Activated CD4-positive, alpha-beta T cell treated with anti-CD3 and anti-CD28 coated beads for 4 hours (primary cell): ENCODE data around the gene CYP4V2.
"Not testable (repeated sequence)": the region's sequence is repeated elsewhere in the genome, so short reads cannot be mapped to it uniquely, and the experiment has no call there.

ENCODE experiments used
- DNase-seq, 2 donors: peaks; one replicate each; pipeline ENCODE4 v3.0.0-alpha.2; 2020

CYP4V2 gene

DNA sequence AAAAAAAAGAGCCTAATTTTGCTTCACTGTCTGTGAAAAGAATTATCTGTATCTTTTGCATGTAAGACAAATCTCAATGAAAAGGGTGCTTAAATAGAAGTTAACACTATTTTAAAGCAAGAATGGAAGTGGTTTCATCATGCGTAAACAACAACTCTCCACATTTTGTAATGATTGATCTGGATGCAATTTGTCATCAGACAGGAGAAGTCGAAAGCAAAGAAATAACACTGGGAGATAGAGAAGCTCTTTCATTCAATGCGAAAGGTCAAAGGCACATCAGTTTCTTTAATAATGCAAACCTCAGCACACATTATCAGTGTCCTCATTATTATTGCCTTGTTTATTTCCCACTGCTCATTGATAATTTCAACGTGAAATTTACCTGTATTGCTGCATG, 44.8 kb downstream of the CYP4V2 start:
- DNase-seq, result no peak

GRCh38 chr4:186240452-186240847, 49.1 kb downstream of the CYP4V2 start:
- DNase-seq, result no peak

- DNase-seq, result no peak
Measured at GRCh38 chr4:186240848-186241491, 49.6 kb downstream of the CYP4V2 start.

DNA sequence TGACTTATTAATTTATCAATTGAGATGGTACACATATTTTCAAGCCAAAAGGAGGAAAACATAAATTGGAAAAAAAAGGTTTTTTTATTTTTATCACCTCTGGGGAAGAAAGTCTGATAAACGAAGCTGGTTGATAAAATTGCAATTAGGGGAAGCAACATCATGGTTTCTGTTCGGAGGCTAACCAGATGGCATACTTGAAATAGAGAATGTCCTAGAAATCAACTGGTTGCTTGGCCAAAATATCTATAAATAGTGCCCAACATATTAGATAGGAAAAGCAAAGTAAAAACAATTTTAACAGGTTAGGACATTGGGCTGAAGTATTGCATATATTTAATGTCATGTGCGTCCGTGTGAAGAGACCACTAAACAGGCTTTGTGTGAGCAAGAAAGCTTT, 50.2 kb downstream of the CYP4V2 start:
- DNase-seq, result no peak

DNA sequence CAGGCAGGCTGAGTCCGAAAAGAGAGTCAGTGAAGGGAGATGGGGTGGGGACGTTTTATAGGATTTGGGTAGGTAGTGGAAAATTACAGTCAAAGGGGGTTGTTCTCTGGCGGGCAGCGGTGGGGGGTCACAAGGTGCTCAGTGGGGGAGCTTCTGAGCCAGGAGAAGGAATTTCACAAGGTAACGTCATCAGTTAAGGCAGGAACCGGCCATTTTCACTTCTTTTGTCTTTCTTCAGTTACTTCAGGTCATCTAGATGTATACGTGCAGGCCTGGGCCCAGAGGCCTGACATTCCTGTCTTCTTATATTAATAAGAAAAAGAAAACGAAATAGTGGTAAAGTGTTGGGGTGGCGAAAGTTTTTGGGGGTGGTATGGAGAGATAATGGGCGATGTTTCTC, 50.7 kb downstream of the CYP4V2 start:
- not testable (repeated sequence) for DNase-seq

DNA sequence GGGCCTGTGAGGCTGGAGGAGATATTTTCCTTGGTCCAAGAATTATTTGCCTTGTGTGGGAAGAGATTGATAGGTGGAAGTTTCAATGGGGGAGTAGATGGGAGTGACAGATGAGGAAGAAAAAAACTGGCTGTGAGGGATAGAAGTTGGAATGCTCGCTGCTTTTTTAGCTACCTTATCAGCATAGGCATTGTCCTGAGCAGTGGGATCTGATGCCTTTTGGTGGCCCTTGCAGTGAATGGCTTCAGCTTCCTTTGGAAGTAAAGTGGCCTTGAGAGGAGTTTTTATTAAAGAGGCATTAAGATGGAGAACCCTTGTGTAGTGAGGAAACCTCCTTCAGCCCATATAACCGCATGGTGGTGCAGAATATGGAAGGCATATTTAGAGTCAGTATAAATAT, 52.0 kb downstream of the CYP4V2 start:
- no peak for DNase-seq

- DNase-seq, result no peak
Measured at GRCh38 chr4:186244835-186245234, 53.5 kb downstream of the CYP4V2 start.

- DNase-seq, result not testable (repeated sequence)
Measured at GRCh38 chr4:186247062-186247752, 55.8 kb downstream of the CYP4V2 start.

DNA sequence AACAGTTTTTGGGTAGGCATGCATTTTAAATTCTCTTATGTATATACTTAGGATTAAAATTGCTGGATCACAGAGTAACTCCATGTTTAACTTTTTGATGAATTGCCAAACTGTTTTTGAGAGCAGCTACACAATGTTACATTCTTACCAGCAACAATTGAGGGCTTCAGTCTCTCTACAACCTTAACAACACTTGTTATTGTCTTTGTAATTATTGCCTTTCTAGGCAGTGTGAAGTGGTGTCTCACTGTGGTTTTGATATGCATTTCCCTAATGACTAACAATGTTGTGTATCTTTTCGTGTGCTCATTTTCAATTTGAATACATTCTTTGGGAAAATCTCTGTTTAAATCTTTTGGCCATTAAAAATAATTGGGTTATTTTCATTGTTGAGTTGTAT, 57.3 kb downstream of the CYP4V2 start:
- no peak for DNase-seq

GRCh38 chr4:186249785-186250754, 58.7 kb downstream of the CYP4V2 start:
- DNase-seq, result no peak

- no peak for DNase-seq
Measured at GRCh38 chr4:186250760-186251159, 59.4 kb downstream of the CYP4V2 start.

DNA sequence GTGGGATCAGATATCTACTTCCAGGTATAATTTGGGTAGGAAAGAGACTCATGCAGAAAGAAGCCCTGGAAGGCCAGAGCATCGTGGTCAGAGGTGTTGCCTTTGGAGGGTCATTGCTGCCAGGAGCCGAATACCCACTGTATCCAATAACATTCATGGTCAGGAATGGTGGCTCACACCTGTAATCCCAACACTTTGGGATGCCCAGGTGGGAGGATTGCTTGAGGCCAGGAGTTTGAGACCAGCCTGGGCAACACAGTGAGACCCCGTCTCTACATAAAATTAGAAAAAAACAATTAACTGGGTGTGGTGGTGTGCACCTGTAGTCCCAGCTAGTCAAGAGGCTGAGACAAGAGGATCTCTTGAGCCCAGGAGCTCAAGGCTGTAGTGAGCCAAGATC, 63.8 kb downstream of the CYP4V2 start:
- DNase-seq, result no peak

DNA sequence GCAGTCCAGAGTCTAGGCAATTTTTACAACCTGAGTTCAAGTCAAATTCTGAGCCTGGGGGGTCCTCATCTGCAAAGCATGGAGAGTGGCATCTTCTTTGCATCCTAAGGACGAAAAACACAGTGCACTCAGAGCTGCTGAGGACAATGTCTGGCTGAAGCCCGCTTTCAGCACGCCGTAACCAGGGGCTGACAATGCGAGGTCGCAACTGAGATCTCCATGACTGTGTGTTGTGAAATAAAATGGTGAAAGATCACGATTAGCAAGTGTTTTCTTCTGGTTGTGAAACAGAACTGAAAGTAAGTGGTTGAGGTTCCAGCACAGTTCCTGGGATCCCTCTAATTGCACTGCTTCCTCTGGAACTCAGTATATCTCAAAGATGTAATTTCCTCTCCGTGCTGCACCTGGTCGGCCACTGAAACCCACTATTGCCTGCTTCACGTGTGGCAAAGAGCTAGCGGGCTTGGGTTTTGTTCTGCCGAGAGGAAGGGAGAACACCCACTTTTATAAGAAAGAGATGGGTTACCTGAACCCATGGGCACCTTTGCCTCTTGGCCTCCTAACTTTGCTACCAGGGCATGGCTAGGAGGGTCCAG, 66.9 kb downstream of the CYP4V2 start:
- no peak for DNase-seq

GRCh38 chr4:186260117-186260503, 68.7 kb downstream of the CYP4V2 start:
- no peak for DNase-seq
